ENCODE data around the gene EPHB1. TPM values are rescaled to one million over a fixed set of nuclear protein-coding genes. Genes with fewer than 3 reads are reported as not detected.

Gene EPHB1
- total RNA-seq, 1 experiment from 2014 or later, result 0.11 TPM

DNA sequence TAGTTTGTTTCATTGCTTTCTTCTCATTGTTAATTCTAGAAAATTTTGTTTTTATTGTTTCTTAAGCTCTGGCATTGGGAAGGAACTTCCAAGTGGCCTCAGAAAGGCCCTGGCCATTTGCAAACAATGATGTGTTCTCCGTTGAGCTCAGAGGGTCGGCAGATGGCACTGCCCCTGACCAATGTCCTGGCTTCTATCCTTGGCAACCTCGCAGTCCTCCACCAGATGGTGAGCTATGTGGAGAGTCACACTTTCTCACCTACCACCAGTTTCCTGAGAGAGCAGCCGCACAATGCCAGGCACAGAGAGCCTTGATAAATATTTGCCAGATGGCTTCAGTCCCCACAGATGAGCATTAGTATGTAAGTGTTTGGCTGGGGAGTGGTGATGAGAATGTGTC is 343.7 kb downstream of the EPHB1 start:
- ChIA-PET POLR2A (ENCODE audit: low non-redundant PET) (no interaction called here), CTCF (no interaction called here)
- intact Hi-C loops (cut with micrococcal nuclease; ENCODE audit: unreplicated experiment), result no loop called here
- H3K36me3 ChIP-seq (ENCODE audit: insufficient read depth, low read length, poor library complexity, severe bottlenecking), result no peaks in the 10 kb centered on the region
- no TSS peak for BruUV-seq (replicated peaks)
- TF ChIP-seq, protein P1, sequence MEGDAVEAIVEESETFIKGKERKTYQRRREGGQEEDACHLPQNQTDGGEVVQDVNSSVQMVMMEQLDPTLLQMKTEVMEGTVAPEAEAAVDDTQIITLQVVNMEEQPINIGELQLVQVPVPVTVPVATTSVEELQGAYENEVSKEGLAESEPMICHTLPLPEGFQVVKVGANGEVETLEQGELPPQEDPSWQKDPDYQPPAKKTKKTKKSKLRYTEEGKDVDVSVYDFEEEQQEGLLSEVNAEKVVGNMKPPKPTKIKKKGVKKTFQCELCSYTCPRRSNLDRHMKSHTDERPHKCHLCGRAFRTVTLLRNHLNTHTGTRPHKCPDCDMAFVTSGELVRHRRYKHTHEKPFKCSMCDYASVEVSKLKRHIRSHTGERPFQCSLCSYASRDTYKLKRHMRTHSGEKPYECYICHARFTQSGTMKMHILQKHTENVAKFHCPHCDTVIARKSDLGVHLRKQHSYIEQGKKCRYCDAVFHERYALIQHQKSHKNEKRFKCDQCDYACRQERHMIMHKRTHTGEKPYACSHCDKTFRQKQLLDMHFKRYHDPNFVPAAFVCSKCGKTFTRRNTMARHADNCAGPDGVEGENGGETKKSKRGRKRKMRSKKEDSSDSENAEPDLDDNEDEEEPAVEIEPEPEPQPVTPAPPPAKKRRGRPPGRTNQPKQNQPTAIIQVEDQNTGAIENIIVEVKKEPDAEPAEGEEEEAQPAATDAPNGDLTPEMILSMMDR (conservative IDR thresholded peaks at IDR 0.05; ENCODE audit: low read depth, low read length), result no peak
- TF ChIP-seq EZH2 (IDR thresholded peaks at IDR 0.05; ENCODE audit: borderline replicate concordance, low read depth, low read length, poor library complexity, severe bottlenecking), result no peak
- no peaks in the 10 kb centered on the region for H3K4me1 ChIP-seq (ENCODE audit: insufficient read depth, low read length, poor library complexity, severe bottlenecking)
- H3K4me3 ChIP-seq (ENCODE audit: low read depth, low read length, poor library complexity, severe bottlenecking), result no peak overlapping the region
- H3K27me3 ChIP-seq (replicated peaks; ENCODE audit: insufficient read depth, low read depth, low read length, poor library complexity), result no peaks in the 10 kb centered on the region
- no peak overlapping the region for H3K27ac ChIP-seq (ENCODE audit: low read depth, low read length, poor library complexity, severe bottlenecking)
- no peaks in the 10 kb centered on the region for H3K9me3 ChIP-seq (ENCODE audit: low read depth, low read length, poor library complexity, severe bottlenecking)
- DNase-seq (ENCODE audit: low spot score), result no peak

DNA sequence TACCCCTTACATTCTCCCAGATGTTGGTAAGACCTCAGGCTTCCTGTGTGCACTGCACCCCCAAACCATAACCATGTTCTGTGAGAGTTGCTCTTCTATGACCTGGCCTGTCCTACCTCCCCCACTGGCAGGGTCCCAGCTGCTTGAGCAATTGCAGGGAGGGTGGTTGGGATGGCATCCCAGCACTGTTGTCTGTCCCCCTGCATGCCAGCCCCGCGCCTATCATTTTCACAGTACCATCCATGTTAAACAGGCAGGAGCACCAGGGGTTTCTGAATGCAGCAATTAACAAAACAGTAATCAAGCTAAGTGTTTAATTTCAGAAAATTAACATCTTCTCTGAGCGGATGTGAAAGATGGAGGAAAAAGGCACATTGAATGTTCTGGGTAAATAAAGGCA is 345.5 kb downstream of the EPHB1 start:
- intact Hi-C loops (cut with micrococcal nuclease; ENCODE audit: unreplicated experiment), result no loop called here
- ChIA-PET CTCF (no interaction called here), POLR2A (ENCODE audit: low non-redundant PET) (no interaction called here)
- Histone ChIP-seq H3K4me3 (ENCODE audit: low read depth, low read length, poor library complexity, severe bottlenecking) (no peak overlapping the region), H3K9me3 (ENCODE audit: low read depth, low read length, poor library complexity, severe bottlenecking) (no peaks in the 10 kb centered on the region), H3K27me3 (replicated peaks; ENCODE audit: insufficient read depth, low read depth, low read length, poor library complexity) (no peaks in the 10 kb centered on the region), H3K27ac (ENCODE audit: low read depth, low read length, poor library complexity, severe bottlenecking) (no peak overlapping the region), H3K36me3 (ENCODE audit: insufficient read depth, low read length, poor library complexity, severe bottlenecking) (no peaks in the 10 kb centered on the region), H3K4me1 (ENCODE audit: insufficient read depth, low read length, poor library complexity, severe bottlenecking) (no peaks in the 10 kb centered on the region)
- DNase-seq (ENCODE audit: low spot score), result no peak
- no TSS peak for BruUV-seq (replicated peaks)
- TF ChIP-seq, protein P1 (conservative IDR thresholded peaks at IDR 0.05; ENCODE audit: low read depth, low read length), result no peak
- TF ChIP-seq EZH2 (IDR thresholded peaks at IDR 0.05; ENCODE audit: borderline replicate concordance, low read depth, low read length, poor library complexity, severe bottlenecking), result no peak

DNA sequence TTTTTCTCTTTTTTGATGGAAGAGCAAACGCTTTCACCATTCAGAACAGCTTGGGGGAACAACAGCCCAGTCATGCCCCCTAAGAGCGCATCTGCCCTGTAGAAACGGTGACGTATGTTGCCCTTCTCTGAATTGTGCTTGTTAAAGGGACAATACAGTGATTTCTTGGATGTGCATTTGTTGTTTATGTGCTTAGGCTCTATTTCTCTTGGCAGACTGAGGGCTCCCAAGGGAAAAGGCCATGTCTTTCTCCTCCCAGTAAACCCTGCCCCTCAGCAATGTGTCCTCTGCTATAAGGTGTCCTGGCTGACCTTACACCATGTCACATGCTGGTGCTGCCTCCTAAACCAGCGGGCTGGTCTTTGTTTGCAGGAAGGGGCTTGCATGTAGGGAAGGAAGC is 346.1 kb downstream of the EPHB1 start:
- CTCF ChIA-PET, result no interaction called here
- H3K36me3 ChIP-seq (ENCODE audit: insufficient read depth, low read length, poor library complexity, severe bottlenecking), result no peaks in the 10 kb centered on the region
- no peaks in the 10 kb centered on the region for H3K9me3 ChIP-seq (ENCODE audit: low read depth, low read length, poor library complexity, severe bottlenecking)
- TF ChIP-seq EZH2 (IDR thresholded peaks at IDR 0.05; ENCODE audit: borderline replicate concordance, low read depth, low read length, poor library complexity, severe bottlenecking), result no peak
- no peaks in the 10 kb centered on the region for H3K4me1 ChIP-seq (ENCODE audit: insufficient read depth, low read length, poor library complexity, severe bottlenecking)
- H3K4me3 ChIP-seq (ENCODE audit: low read depth, low read length, poor library complexity, severe bottlenecking), result no peak overlapping the region
- intact Hi-C loops (cut with micrococcal nuclease; ENCODE audit: unreplicated experiment), result no loop called here
- no peaks in the 10 kb centered on the region for H3K27me3 ChIP-seq (replicated peaks; ENCODE audit: insufficient read depth, low read depth, low read length, poor library complexity)
- POLR2A ChIA-PET (ENCODE audit: low non-redundant PET), result no interaction called here
- no peak overlapping the region for H3K27ac ChIP-seq (ENCODE audit: low read depth, low read length, poor library complexity, severe bottlenecking)
- no peak for DNase-seq (ENCODE audit: low spot score)
- BruUV-seq (replicated peaks), result no TSS peak

DNA sequence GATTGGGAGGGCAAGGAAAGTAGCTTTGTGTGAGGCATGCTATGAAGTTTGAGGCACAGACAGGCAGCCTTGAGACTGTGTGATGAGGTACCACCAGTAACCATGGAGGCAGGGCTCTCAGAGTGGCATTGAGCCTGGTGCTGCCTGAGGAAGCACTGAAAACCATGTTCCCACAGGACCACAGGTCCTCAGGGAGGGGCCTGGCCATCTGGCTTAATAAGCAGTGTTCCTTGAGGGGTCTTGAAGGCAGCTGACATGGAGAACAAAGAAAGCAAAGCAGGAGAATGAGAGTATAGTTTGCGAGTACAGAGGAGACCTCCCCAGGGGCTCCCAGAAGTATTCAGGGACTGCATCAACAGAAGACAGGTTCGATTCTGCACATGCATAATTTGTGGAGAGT is 346.6 kb downstream of the EPHB1 start:
- intact Hi-C loops (cut with micrococcal nuclease; ENCODE audit: unreplicated experiment), result no loop called here
- TF ChIP-seq, protein P1 (conservative IDR thresholded peaks at IDR 0.05; ENCODE audit: low read depth, low read length), result no peak
- TF ChIP-seq EZH2 (IDR thresholded peaks at IDR 0.05; ENCODE audit: borderline replicate concordance, low read depth, low read length, poor library complexity, severe bottlenecking), result no peak
- Histone ChIP-seq H3K4me1 (ENCODE audit: insufficient read depth, low read length, poor library complexity, severe bottlenecking) (no peaks in the 10 kb centered on the region), H3K36me3 (ENCODE audit: insufficient read depth, low read length, poor library complexity, severe bottlenecking) (no peaks in the 10 kb centered on the region), H3K27me3 (replicated peaks; ENCODE audit: insufficient read depth, low read depth, low read length, poor library complexity) (no peaks in the 10 kb centered on the region), H3K9me3 (ENCODE audit: low read depth, low read length, poor library complexity, severe bottlenecking) (no peaks in the 10 kb centered on the region), H3K27ac (ENCODE audit: low read depth, low read length, poor library complexity, severe bottlenecking) (no peak overlapping the region), H3K4me3 (ENCODE audit: low read depth, low read length, poor library complexity, severe bottlenecking) (no peak overlapping the region)
- DNase-seq (ENCODE audit: low spot score), result no peak
- ChIA-PET CTCF (no interaction called here), POLR2A (ENCODE audit: low non-redundant PET) (no interaction called here)
- BruUV-seq (replicated peaks), result no TSS peak

All from A673 (cell line).